H9 (cell line): ENCODE results near the gene CDH26. TPM values are rescaled to one million over a fixed set of nuclear protein-coding genes. Genes with fewer than 3 reads are reported as not detected.

Experiments used
- DNase-seq: peaks from one replicate; pipeline ENCODE4 v3.0.0-alpha.2; 2017
- H2AFZ ChIP-seq: one replicate; pipeline ENCODE4 v1.6.1; 2013; ENCODE audit warnings: mild to moderate bottlenecking, low read length, control low read depth, moderate library complexity
- H2AK5ac ChIP-seq: 2 replicates; pipeline ENCODE4 v1.6.1; 2013; ENCODE audit warnings: low read length, control low read depth, mixed read lengths; ENCODE audit not compliant: insufficient read length
- H2BK120ac ChIP-seq: one replicate; pipeline ENCODE4 v1.6.1; 2013; ENCODE audit warnings: low read depth, mild to moderate bottlenecking, low read length, control low read depth, inconsistent platforms; ENCODE audit not compliant: poor library complexity, severe bottlenecking
- H2BK12ac ChIP-seq: 2 replicates; pipeline ENCODE4 v1.6.1; 2013; ENCODE audit warnings: low read length, control low read depth, mixed read lengths, low read depth; ENCODE audit not compliant: insufficient read length
- H2BK15ac ChIP-seq: 2 replicates; pipeline ENCODE4 v1.6.1; 2013; ENCODE audit warnings: low read depth, low read length, control low read depth
- H2BK20ac ChIP-seq: one replicate; pipeline ENCODE4 v1.6.1; 2013; ENCODE audit warnings: low read depth, mild to moderate bottlenecking, low read length, control low read depth, inconsistent platforms; ENCODE audit not compliant: poor library complexity, severe bottlenecking
- H2BK5ac ChIP-seq: 2 replicates; pipeline ENCODE4 v1.6.1; 2013; ENCODE audit warnings: low read length, control low read depth, mixed read lengths; ENCODE audit not compliant: insufficient read length
- H3K14ac ChIP-seq: 2 replicates; pipeline ENCODE4 v1.6.1; 2013; ENCODE audit warnings: low read length, control low read depth; ENCODE audit not compliant: insufficient read depth
- H3K18ac ChIP-seq: 2 replicates; pipeline ENCODE4 v1.6.1; 2013; ENCODE audit warnings: low read depth, mild to moderate bottlenecking, mixed read lengths, low read length, control low read depth; ENCODE audit not compliant: insufficient read length
- H3K23ac ChIP-seq: 2 replicates; pipeline ENCODE4 v1.6.1; 2013; ENCODE audit warnings: low read length, control low read depth, mixed read lengths, low read depth; ENCODE audit not compliant: insufficient read length
- H3K23me2 ChIP-seq: 2 replicates; pipeline ENCODE4 v1.6.1; 2013; ENCODE audit warnings: low read depth, mild to moderate bottlenecking, mixed read lengths, low read length, control low read depth; ENCODE audit not compliant: insufficient read length, poor library complexity, severe bottlenecking
- H3K27ac ChIP-seq: 2 replicates; pipeline ENCODE4 v1.5.1; 2013; ENCODE audit warnings: low read length, control low read depth, mixed read lengths, low read depth; ENCODE audit not compliant: insufficient read length
- H3K27me3 ChIP-seq: 2 replicates; pipeline ENCODE4 v1.6.1; 2013; ENCODE audit warnings: low read length, control low read depth, inconsistent platforms; ENCODE audit not compliant: insufficient read depth
- H3K4ac ChIP-seq: 2 replicates; pipeline ENCODE4 v1.6.1; 2013; ENCODE audit warnings: low read depth, mild to moderate bottlenecking, control low read depth, inconsistent platforms, low read length, moderate library complexity
- H3K4me1 ChIP-seq: 2 replicates; pipeline ENCODE4 v1.6.1; 2013; ENCODE audit warnings: low read length, control low read depth, inconsistent platforms; ENCODE audit not compliant: insufficient read depth
- H3K4me2 ChIP-seq: 2 replicates; pipeline ENCODE4 v1.6.1; 2013; ENCODE audit warnings: low read length, control low read depth, mixed read lengths; ENCODE audit not compliant: insufficient read length, insufficient read depth
- H3K56ac ChIP-seq: 2 replicates; pipeline ENCODE4 v1.6.1; 2013; ENCODE audit warnings: low read depth, mild to moderate bottlenecking, mixed read lengths, low read length, control low read depth; ENCODE audit not compliant: insufficient read length
- H3K79me1 ChIP-seq: 2 replicates; pipeline ENCODE4 v1.6.1; 2013; ENCODE audit warnings: low read depth, mild to moderate bottlenecking, moderate library complexity, low read length, control low read depth, inconsistent platforms; ENCODE audit not compliant: insufficient read depth, poor library complexity, severe bottlenecking
- H3K79me2 ChIP-seq: 2 replicates; pipeline ENCODE4 v1.6.1; 2013; ENCODE audit warnings: low read length, control low read depth, inconsistent platforms; ENCODE audit not compliant: insufficient read depth
- H3K9ac ChIP-seq: 2 replicates; pipeline ENCODE4 v1.6.1; 2013; ENCODE audit warnings: low read length, control low read depth, mixed read lengths; ENCODE audit not compliant: insufficient read length; ENCODE audit errors: extremely low read depth
- H3K9me3 ChIP-seq: one replicate; pipeline ENCODE4 v1.6.1; 2013; ENCODE audit warnings: low read depth, low read length, inconsistent platforms; ENCODE audit not compliant: control insufficient read depth
- H3T11ph ChIP-seq: one replicate; pipeline ENCODE4 v1.6.1; 2013; ENCODE audit warnings: mild to moderate bottlenecking, low read length, control low read depth, inconsistent platforms
- H4K20me1 ChIP-seq: one replicate; pipeline ENCODE4 v1.6.1; 2013; ENCODE audit not compliant: control insufficient read depth, insufficient read length, insufficient read depth
- H4K5ac ChIP-seq: 2 replicates; pipeline ENCODE4 v1.6.1; 2013; ENCODE audit warnings: low read depth, mild to moderate bottlenecking, mixed read lengths, low read length, control low read depth; ENCODE audit not compliant: insufficient read length
- H4K8ac ChIP-seq: replicated peaks from 2 replicates; pipeline ENCODE4 v1.6.1; 2013; ENCODE audit warnings: low read length, control low read depth, mixed read lengths, low read depth; ENCODE audit not compliant: insufficient read length
- H4K91ac ChIP-seq: 2 replicates; pipeline ENCODE4 v1.6.1; 2013; ENCODE audit warnings: low read depth, mild to moderate bottlenecking, moderate library complexity, mixed read lengths, low read length, control low read depth; ENCODE audit not compliant: insufficient read length
- H3K27ac Mint-ChIP-seq, 3 experiments: 2 replicates in 2 of 3; 3 replicates in 1 of 3; pipeline ENCODE4 v1.8.0; 2020 to 2021; ENCODE audit warnings: mixed read lengths in 3 of 3, mild to moderate bottlenecking in 1 of 3, moderate library complexity in 1 of 3
- H3K27me3 Mint-ChIP-seq: 2 replicates; pipeline ENCODE4 v1.8.0; 2021; ENCODE audit warnings: low read depth, mild to moderate bottlenecking, moderate library complexity, mixed read lengths
- H3K36me3 Mint-ChIP-seq, 3 experiments: 2 replicates in 2 of 3; 3 replicates in 1 of 3; pipeline ENCODE4 v1.8.0; 2020 to 2021; ENCODE audit warnings: low read depth in 3 of 3, mixed read lengths in 3 of 3; ENCODE audit not compliant: insufficient read depth in 1 of 3
- H3K4me1 Mint-ChIP-seq, 2 experiments: 2 replicates each; pipeline ENCODE4 v1.8.0; 2020; ENCODE audit warnings: mixed read lengths in 2 of 2
- H3K4me3 Mint-ChIP-seq, 2 experiments: 2 replicates in 1 of 2; 3 replicates in 1 of 2; pipeline ENCODE4 v1.8.0; 2020 to 2021; ENCODE audit warnings: mild to moderate bottlenecking in 2 of 2, mixed read lengths in 2 of 2, moderate library complexity in 1 of 2
- H3K9me3 Mint-ChIP-seq, 2 experiments: 2 replicates in 1 of 2; 3 replicates in 1 of 2; pipeline ENCODE4 v1.8.0; 2020; ENCODE audit warnings: mild to moderate bottlenecking in 2 of 2, mixed read lengths in 2 of 2, moderate library complexity in 1 of 2
- CTCF ChIP-seq: fragments of 200-600 bp; sonication (generic); conservative IDR thresholded peaks from 3 replicates; pipeline ENCODE4 v1.8.0; 2021; ENCODE audit warnings: antibody characterized with exemption, mild to moderate bottlenecking
- WGBS: extraction: QIAGEN DNeasy Blood & Tissue Kit; methylation state at CpG from one replicate; pipeline ENCODE4 v1.1.7; 2013; ENCODE audit warnings: missing lambda C conversion rate, low lambda C conversion rate, mixed read lengths; ENCODE audit not compliant: insufficient read length; ENCODE audit errors: extremely low coverage; 5-methylcytosine and 5-hydroxymethylcytosine counted together
- total RNA-seq: library from RNA; stranded (reverse); gene quantifications from 2 replicates; pipeline ENCODE4 v1.2.1, GENCODE V29; 2021

Gene CDH26
- total RNA-seq, 1 experiment from 2014 or later = 0.79 TPM

- no peak for DNase-seq
- H3K4ac ChIP-seq = no peak overlapping the region
- no peaks in the 10 kb centered on the region; the same call in 1 of the 2 replicates for H3K4me1 ChIP-seq
- H3K27me3 ChIP-seq = no peaks in the 10 kb centered on the region
- Mint-ChIP-seq H3K4me3 (no peak overlapping the region), H3K27me3 (peaks cover 8% of the 10 kb centered on the region), H3K9me3 (peaks cover 2 to 3% of the 10 kb centered on the region in 2 experiments; a peak in 1 of 5 replicates), H3K36me3 (no peaks in the 10 kb centered on the region; a peak in 1 of 7 replicates), H3K27ac (peak overlapping the region in 1 of 3 experiments; percentile 4; a peak in 1 of 7 replicates), H3K4me1 (peaks cover 2 to 6% of the 10 kb centered on the region in 2 experiments; a peak in 3 of 4 replicates)
- no peak overlapping the region for H3K56ac ChIP-seq
- no peaks in the 10 kb centered on the region for H3K9me3 ChIP-seq
- no peaks in the 10 kb centered on the region for H4K20me1 ChIP-seq
- H2BK15ac ChIP-seq = no peak overlapping the region
- H4K8ac ChIP-seq = no peak overlapping the region
- H4K5ac ChIP-seq = no peak overlapping the region
- H2BK120ac ChIP-seq = no peak overlapping the region
- no peak overlapping the region for H3K18ac ChIP-seq
- no peak overlapping the region for H4K91ac ChIP-seq
- no peak overlapping the region for H2AK5ac ChIP-seq
- H3T11ph ChIP-seq = no peak overlapping the region
- H2AFZ ChIP-seq = no peak overlapping the region
- no peak overlapping the region for H2BK20ac ChIP-seq
- H3K14ac ChIP-seq = no peak overlapping the region
- H3K79me2 ChIP-seq = no peaks in the 10 kb centered on the region
- H3K9ac ChIP-seq = no peak overlapping the region
- H3K79me1 ChIP-seq = no peaks in the 10 kb centered on the region
- no CpG with 5 or more reads among the region's 5 CpGs for WGBS
- no peak for TF ChIP-seq CTCF
- no peak overlapping the region for H3K27ac ChIP-seq
- H3K23me2 ChIP-seq = no peaks in the 10 kb centered on the region
- no peak overlapping the region for H2BK5ac ChIP-seq
- H2BK12ac ChIP-seq = no peak overlapping the region
- no peak overlapping the region for H3K23ac ChIP-seq
- no peak overlapping the region for H3K4me2 ChIP-seq
These were observed 62.0 kb downstream of the CDH26 start for GRCh38 chr20:60020251-60020650.
